Measurements from ENCODE around the gene RNPEPL1. TPM values are rescaled to one million over a fixed set of nuclear protein-coding genes. Genes with fewer than 3 reads are reported as not detected.

RNPEPL1 gene
- total and polyA plus RNA-seq, 3 experiments from 2014 or later, result 55.6 to 101 (median 61.1) TPM

GRCh38 chr2:240557101-240557751 is 11.1 kb upstream of the RNPEPL1 start:
- peak overlapping the region; percentile 15 for H3K4me3 ChIP-seq (ENCODE audit: low read length)
- no peaks in the 10 kb centered on the region for H3K9me3 ChIP-seq (ENCODE audit: low read length)
- H3K4me1 Mint-ChIP-seq, result peaks cover 43 to 62% (median 49%) of the 10 kb centered on the region in 3 donors
- H3K36me3 ChIP-seq (ENCODE audit: insufficient read depth, low read length), result peaks cover 4% of the 10 kb centered on the region
- DNase-seq, result peak in 1 of 5 donors; percentile 49
- peak overlapping the region in 4 of 8 donors; percentile 51 to 88 (median 77) for H3K27ac Mint-ChIP-seq
- ChIA-PET POLR2A (interaction anchor here (1.1 to 1.9 kb wide), 3 partner anchors 9 to 29 kb away, joined by 3 to 10 read pairs (median 4); partner anchors contain the start of gene RNPEPL1), CTCF (interaction anchor here (0.6 to 4.8 kb wide), 7 partner anchors 9 to 43 kb away, joined by 3 to 26 read pairs (median 20); partner anchors contain the start of genes CAPN10 and RNPEPL1)
- H3K4me3 Mint-ChIP-seq, result peak overlapping the region; percentile 35 to 83 (median 65)
- no peaks in the 10 kb centered on the region for H3K27me3 ChIP-seq (ENCODE audit: insufficient read depth, low read length, poor library complexity, severe bottlenecking)
- peaks cover 39% of the 10 kb centered on the region for H3K4me1 ChIP-seq (ENCODE audit: insufficient read depth, low read length)
- H3K9me3 Mint-ChIP-seq, result no peaks in the 10 kb centered on the region
- no peaks in the 10 kb centered on the region for H3K27me3 Mint-ChIP-seq
- H3K36me3 Mint-ChIP-seq, result peaks cover 0 to 47% (median 0%) of the 10 kb centered on the region in 3 donors
- H3K27ac ChIP-seq (ENCODE audit: low read depth, low read length), result no peak overlapping the region

GRCh38 chr2:240557808-240558207 is 10.5 kb upstream of the RNPEPL1 start, which contains the start of gene ANKMY1:
ANKMY1 (minus strand) TSS chr2:240557988; CDS start chr2:240557335, 653 bp downstream.
- DNase-seq, result peak; percentile 45 to 70 (median 53)
- CTCF ChIA-PET, result interaction anchor here (3.6 to 4.8 kb wide), 4 partner anchors 9 to 44 kb away, joined by 20 to 26 read pairs (median 24); partner anchors contain the start of gene CAPN10
- Mint-ChIP-seq H3K36me3 (peaks cover 0 to 43% (median 0%) of the 10 kb centered on the region in 3 donors), H3K27me3 (no peaks in the 10 kb centered on the region), H3K4me3 (peak within 1 kb of the TSS; percentile 58 to 90 (median 85)), H3K4me1 (peaks cover 48 to 67% (median 55%) of the 10 kb centered on the region in 3 donors), H3K9me3 (no peaks in the 10 kb centered on the region), H3K27ac (peak within 1 kb of the TSS; percentile 42 to 97 (median 70))
- H3K4me3 ChIP-seq (ENCODE audit: low read length), result peak within 1 kb of the TSS; percentile 15
- H3K27me3 ChIP-seq (ENCODE audit: insufficient read depth, low read length, poor library complexity, severe bottlenecking), result no peaks in the 10 kb centered on the region
- POLR2A ChIA-PET, result interaction anchor here (1.1 to 1.9 kb wide), 3 partner anchors 8 to 28 kb away, joined by 3 to 10 read pairs (median 4); no protein-coding TSS in a partner anchor
- peaks cover 45% of the 10 kb centered on the region for H3K4me1 ChIP-seq (ENCODE audit: insufficient read depth, low read length)
- no peaks in the 10 kb centered on the region for H3K9me3 ChIP-seq (ENCODE audit: low read length)
- H3K27ac ChIP-seq (ENCODE audit: low read depth, low read length), result no peak within 1 kb of the TSS
- H3K36me3 ChIP-seq (ENCODE audit: insufficient read depth, low read length), result peaks cover 6% of the 10 kb centered on the region

- Mint-ChIP-seq H3K27ac (peak overlapping the region; percentile 15 to 97 (median 60)), H3K27me3 (no peaks in the 10 kb centered on the region), H3K36me3 (peaks cover 0 to 40% (median 0%) of the 10 kb centered on the region in 3 donors), H3K9me3 (no peaks in the 10 kb centered on the region), H3K4me1 (peaks cover 50 to 72% (median 59%) of the 10 kb centered on the region in 3 donors), H3K4me3 (peak overlapping the region; percentile 58 to 90 (median 85))
- Histone ChIP-seq H3K27me3 (ENCODE audit: insufficient read depth, low read length, poor library complexity, severe bottlenecking) (no peaks in the 10 kb centered on the region), H3K36me3 (ENCODE audit: insufficient read depth, low read length) (peaks cover 4% of the 10 kb centered on the region), H3K4me3 (ENCODE audit: low read length) (no peak overlapping the region), H3K4me1 (ENCODE audit: insufficient read depth, low read length) (peaks cover 50% of the 10 kb centered on the region), H3K27ac (ENCODE audit: low read depth, low read length) (no peak overlapping the region), H3K9me3 (ENCODE audit: low read length) (no peaks in the 10 kb centered on the region)
- CTCF ChIA-PET, result interaction anchor here (1.4 to 4.8 kb wide), 4 partner anchors 8 to 44 kb away, joined by 5 to 26 read pairs (median 22); partner anchors contain the start of gene RNPEPL1
- peak in 1 of 5 donors; percentile 47 for DNase-seq
- POLR2A ChIA-PET, result interaction anchor here (1.1 to 1.9 kb wide), 3 partner anchors 8 to 28 kb away, joined by 3 to 10 read pairs (median 4); no protein-coding TSS in a partner anchor
Observed at GRCh38 chr2:240558236-240558761, 10.0 kb upstream of the RNPEPL1 start.

GRCh38 chr2:240559286-240559685 is 9.0 kb upstream of the RNPEPL1 start:
- CTCF ChIA-PET, result interaction anchor here (0.7 to 4.8 kb wide), 4 partner anchors 10 to 45 kb away, joined by 3 to 20 read pairs (median 5); partner anchors contain the start of genes CAPN10 and RNPEPL1
- H3K4me3 ChIP-seq (ENCODE audit: low read length), result peak overlapping the region; percentile 63
- DNase-seq, result no peak
- peak overlapping the region; percentile 80 to 95 (median 86) for H3K4me3 Mint-ChIP-seq
- H3K4me1 ChIP-seq (ENCODE audit: insufficient read depth, low read length), result peaks cover 60% of the 10 kb centered on the region
- H3K27me3 ChIP-seq (ENCODE audit: insufficient read depth, low read length, poor library complexity, severe bottlenecking), result no peaks in the 10 kb centered on the region
- H3K4me1 Mint-ChIP-seq, result peaks cover 58 to 81% (median 69%) of the 10 kb centered on the region in 3 donors
- peak overlapping the region; percentile 39 to 97 (median 88) for H3K27ac Mint-ChIP-seq
- no peaks in the 10 kb centered on the region for H3K9me3 ChIP-seq (ENCODE audit: low read length)
- H3K27me3 Mint-ChIP-seq, result no peaks in the 10 kb centered on the region
- H3K27ac ChIP-seq (ENCODE audit: low read depth, low read length), result no peak overlapping the region
- H3K36me3 Mint-ChIP-seq, result peaks cover 0 to 38% (median 3%) of the 10 kb centered on the region in 3 donors
- POLR2A ChIA-PET, result no interaction called here
- peaks cover 4% of the 10 kb centered on the region for H3K36me3 ChIP-seq (ENCODE audit: insufficient read depth, low read length)
- no peaks in the 10 kb centered on the region for H3K9me3 Mint-ChIP-seq

GRCh38 chr2:240560084-240560479 is 8.2 kb upstream of the RNPEPL1 start, which contains the start of gene DUSP28:
DUSP28 (plus strand) TSS chr2:240560357; CDS start chr2:240560685, 328 bp downstream.
- Mint-ChIP-seq H3K4me3 (peak within 1 kb of the TSS; percentile 86 to 95 (median 90)), H3K4me1 (peaks cover 66 to 86% (median 77%) of the 10 kb centered on the region in 3 donors), H3K9me3 (no peaks in the 10 kb centered on the region), H3K36me3 (peaks cover 0 to 38% (median 7%) of the 10 kb centered on the region in 3 donors), H3K27me3 (no peaks in the 10 kb centered on the region), H3K27ac (peak within 1 kb of the TSS; percentile 75 to 97 (median 91))
- Histone ChIP-seq H3K36me3 (ENCODE audit: insufficient read depth, low read length) (peaks cover 4% of the 10 kb centered on the region), H3K4me3 (ENCODE audit: low read length) (peak within 1 kb of the TSS; percentile 63), H3K27me3 (ENCODE audit: insufficient read depth, low read length, poor library complexity, severe bottlenecking) (no peaks in the 10 kb centered on the region), H3K9me3 (ENCODE audit: low read length) (no peaks in the 10 kb centered on the region), H3K27ac (ENCODE audit: low read depth, low read length) (peak within 1 kb of the TSS; percentile 87), H3K4me1 (ENCODE audit: insufficient read depth, low read length) (peaks cover 68% of the 10 kb centered on the region)
- POLR2A ChIA-PET, result interaction anchor here (0.7 to 2.4 kb wide), 5 partner anchors 26 to 589 kb away, joined by 3 to 42 read pairs (median 3); partner anchors contain the start of genes CAPN10 and PASK
- DNase-seq, result peak; percentile 84 to 92 (median 91)
- CTCF ChIA-PET, result interaction anchor here (1.0 to 4.8 kb wide), 5 partner anchors 9 to 46 kb away, joined by 3 to 20 read pairs (median 14); partner anchors contain the start of gene CAPN10

GRCh38 chr2:240560480-240561324 is 7.6 kb upstream of the RNPEPL1 start:
- CTCF ChIA-PET, result interaction anchor here (1.0 to 4.8 kb wide), 6 partner anchors 9 to 143 kb away, joined by 3 to 20 read pairs (median 10); partner anchors contain the start of gene CAPN10
- no peaks in the 10 kb centered on the region for H3K27me3 ChIP-seq (ENCODE audit: insufficient read depth, low read length, poor library complexity, severe bottlenecking)
- peak overlapping the region; percentile 46 to 97 (median 90) for H3K27ac Mint-ChIP-seq
- no peaks in the 10 kb centered on the region for H3K9me3 ChIP-seq (ENCODE audit: low read length)
- H3K36me3 ChIP-seq (ENCODE audit: insufficient read depth, low read length), result peaks cover 4% of the 10 kb centered on the region
- peaks cover 70 to 86% (median 78%) of the 10 kb centered on the region in 3 donors for H3K4me1 Mint-ChIP-seq
- H3K27ac ChIP-seq (ENCODE audit: low read depth, low read length), result peak overlapping the region; percentile 87
- H3K4me1 ChIP-seq (ENCODE audit: insufficient read depth, low read length), result peaks cover 74% of the 10 kb centered on the region
- peaks cover 0 to 42% (median 7%) of the 10 kb centered on the region in 3 donors for H3K36me3 Mint-ChIP-seq
- H3K27me3 Mint-ChIP-seq, result no peaks in the 10 kb centered on the region
- POLR2A ChIA-PET, result interaction anchor here (0.6 to 2.4 kb wide), 9 partner anchors 8 to 1286 kb away, joined by 3 to 42 read pairs (median 4); partner anchors contain the start of genes CAPN10, PASK and RNPEPL1
- peak overlapping the region; percentile 63 for H3K4me3 ChIP-seq (ENCODE audit: low read length)
- peak; percentile 99 to 100 (median 100) for DNase-seq
- H3K4me3 Mint-ChIP-seq, result peak overlapping the region; percentile 86 to 95 (median 90)
- no peaks in the 10 kb centered on the region for H3K9me3 Mint-ChIP-seq
